Adrenal gland (tissue), 5 donors: ENCODE measurements around the gene NUDT16.

Source experiments
- POLR2A ChIP-seq, 2 donors: fragments of 450-650 bp; IDR thresholded peaks; one replicate each; pipeline ENCODE4 v1.6.1; 2017; ENCODE audit warnings: antibody characterized with exemption in 2 of 2, mild to moderate bottlenecking in 2 of 2, moderate library complexity in 1 of 2
- TF ChIP-seq, protein P1 (sequence below), 6 experiments: fragments of 450-650 bp in 4 of 6; fragments of 200-600 bp in 2 of 6; sonication (generic) in 1 of 6; IDR thresholded peaks; 1 replicate in 5 of 6; 2 replicates in 1 of 6; pipeline versions ENCODE4 v1.5.1 to v1.8.0; 2016 to 2021; ENCODE audit warnings: antibody characterized with exemption in 6 of 6, mild to moderate bottlenecking in 2 of 6, moderate library complexity in 1 of 6
- donor health status: DM: no; HTN: no; CAD: no.

DNA sequence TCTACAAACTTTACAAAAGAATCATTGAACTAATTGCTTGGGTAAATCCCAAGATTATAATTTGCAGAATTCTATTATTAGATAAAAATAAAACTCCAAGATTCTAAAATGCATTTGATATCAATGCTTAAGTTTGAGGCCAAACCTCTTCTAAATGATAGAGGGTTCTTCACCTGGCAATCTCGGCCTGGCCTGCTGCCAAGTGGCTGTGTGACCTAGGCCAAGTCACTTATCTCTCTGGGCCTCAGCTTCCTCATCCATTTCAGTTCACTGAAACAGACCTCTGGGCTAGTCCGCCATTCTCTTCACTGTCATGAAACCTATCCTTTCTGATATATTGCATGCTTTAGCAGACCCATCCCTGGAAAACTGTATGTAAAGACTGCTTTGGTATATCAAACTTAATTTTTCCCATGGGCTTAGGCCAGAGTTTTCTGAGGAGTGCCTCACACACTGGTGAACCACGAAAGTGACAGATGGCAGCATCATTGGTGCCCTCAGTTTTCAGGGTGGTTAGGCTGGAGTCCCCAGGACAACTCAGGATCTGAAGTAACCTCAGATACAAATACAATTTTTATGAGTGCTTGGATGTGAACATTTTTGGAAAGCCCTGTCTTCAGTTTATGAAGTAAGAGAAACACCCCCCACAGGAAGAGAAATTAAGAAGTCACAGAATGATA is 21.8 kb downstream of the NUDT16 start:
- TF ChIP-seq, protein P1, sequence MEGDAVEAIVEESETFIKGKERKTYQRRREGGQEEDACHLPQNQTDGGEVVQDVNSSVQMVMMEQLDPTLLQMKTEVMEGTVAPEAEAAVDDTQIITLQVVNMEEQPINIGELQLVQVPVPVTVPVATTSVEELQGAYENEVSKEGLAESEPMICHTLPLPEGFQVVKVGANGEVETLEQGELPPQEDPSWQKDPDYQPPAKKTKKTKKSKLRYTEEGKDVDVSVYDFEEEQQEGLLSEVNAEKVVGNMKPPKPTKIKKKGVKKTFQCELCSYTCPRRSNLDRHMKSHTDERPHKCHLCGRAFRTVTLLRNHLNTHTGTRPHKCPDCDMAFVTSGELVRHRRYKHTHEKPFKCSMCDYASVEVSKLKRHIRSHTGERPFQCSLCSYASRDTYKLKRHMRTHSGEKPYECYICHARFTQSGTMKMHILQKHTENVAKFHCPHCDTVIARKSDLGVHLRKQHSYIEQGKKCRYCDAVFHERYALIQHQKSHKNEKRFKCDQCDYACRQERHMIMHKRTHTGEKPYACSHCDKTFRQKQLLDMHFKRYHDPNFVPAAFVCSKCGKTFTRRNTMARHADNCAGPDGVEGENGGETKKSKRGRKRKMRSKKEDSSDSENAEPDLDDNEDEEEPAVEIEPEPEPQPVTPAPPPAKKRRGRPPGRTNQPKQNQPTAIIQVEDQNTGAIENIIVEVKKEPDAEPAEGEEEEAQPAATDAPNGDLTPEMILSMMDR (IDR thresholded peaks at IDR 0.05): no peak
- no peak for TF ChIP-seq POLR2A (IDR thresholded peaks at IDR 0.05)
